Small intestine (tissue), 7 donors: ENCODE data around the gene HADHA. TPM values are rescaled to one million over a fixed set of nuclear protein-coding genes. Genes with fewer than 3 reads are reported as not detected.
"Not testable (repeated sequence)": the region's sequence is repeated elsewhere in the genome, so short reads cannot be mapped to it uniquely, and the experiment has no call there.

Source experiments
- DNase-seq, 2 donors: peaks; one replicate each; pipeline versions ENCODE4 v3.0.0 to v3.0.0-alpha.2; 2013
- FAIRE-seq: peaks from 2 replicates; lab custom pipeline; 2012; peaks lifted over from hg19 to GRCh38; lab: Jason Lieb, UNC
- H3K27ac ChIP-seq, 3 donors: one replicate each; pipeline ENCODE4 v1.5.1; 2013; ENCODE audit warnings: low read length in 2 of 3, mild to moderate bottlenecking in 2 of 3, control low read depth in 1 of 3, inconsistent platforms in 1 of 3, low read depth in 1 of 3, moderate library complexity in 1 of 3
- H3K27me3 ChIP-seq, 3 donors: one replicate each; pipeline ENCODE4 v1.6.1; 2013; ENCODE audit warnings: low read length in 3 of 3, inconsistent platforms in 1 of 3; ENCODE audit not compliant: control insufficient read depth in 3 of 3, insufficient read depth in 3 of 3
- H3K36me3 ChIP-seq, 3 donors: one replicate each; pipeline ENCODE4 v1.6.1; 2013; ENCODE audit warnings: low read length in 3 of 3, inconsistent platforms in 1 of 3, low read depth in 1 of 3, mild to moderate bottlenecking in 1 of 3, moderate library complexity in 1 of 3; ENCODE audit not compliant: control insufficient read depth in 3 of 3, insufficient read depth in 2 of 3
- H3K4me1 ChIP-seq, 3 donors: one replicate each; pipeline ENCODE4 v1.6.1; 2013; ENCODE audit warnings: low read length in 2 of 3, inconsistent platforms in 1 of 3, low read depth in 1 of 3, mild to moderate bottlenecking in 1 of 3, moderate library complexity in 1 of 3; ENCODE audit not compliant: control insufficient read depth in 3 of 3, insufficient read depth in 2 of 3
- H3K4me3 ChIP-seq, 3 donors: one replicate each; pipeline ENCODE4 v1.5.1; 2013; ENCODE audit warnings: low read length in 3 of 3, control low read depth in 1 of 3, inconsistent platforms in 1 of 3, low read depth in 1 of 3, mild to moderate bottlenecking in 1 of 3, moderate library complexity in 1 of 3
- H3K9me3 ChIP-seq, 2 donors: one replicate each; pipeline ENCODE4 v1.6.1; 2013; ENCODE audit warnings: low read depth in 1 of 2, low read length in 1 of 2; ENCODE audit not compliant: control insufficient read depth in 2 of 2, insufficient read depth in 1 of 2
- WGBS, 3 donors: extraction: QIAGEN DNeasy Blood & Tissue Kit; methylation state at CpG; one replicate each; pipeline ENCODE4 v1.1.7; 2013; 5-methylcytosine and 5-hydroxymethylcytosine counted together
- polyA plus RNA-seq, 4 donors: library from polyadenylated mRNA; stranded (reverse) in 3 of 4; unstranded in 1 of 4; fragments of 200-250 nt in 3 of 4; fragments of 120-200 nt in 1 of 4; gene quantifications; one replicate each; pipeline versions ENCODE4 v1.2.1 to v1.2.3, GENCODE V29; 2013
- donor health status: healthy with polysubstance abuse.
- donor health status: control.
- donor health status: control.
- donor health status: Bipolar disorder and iron deficiency.
- donor health status: healthy.

HADHA gene
- polyA plus RNA-seq, 4 donors, result 145 to 217 (median 189) TPM

DNA sequence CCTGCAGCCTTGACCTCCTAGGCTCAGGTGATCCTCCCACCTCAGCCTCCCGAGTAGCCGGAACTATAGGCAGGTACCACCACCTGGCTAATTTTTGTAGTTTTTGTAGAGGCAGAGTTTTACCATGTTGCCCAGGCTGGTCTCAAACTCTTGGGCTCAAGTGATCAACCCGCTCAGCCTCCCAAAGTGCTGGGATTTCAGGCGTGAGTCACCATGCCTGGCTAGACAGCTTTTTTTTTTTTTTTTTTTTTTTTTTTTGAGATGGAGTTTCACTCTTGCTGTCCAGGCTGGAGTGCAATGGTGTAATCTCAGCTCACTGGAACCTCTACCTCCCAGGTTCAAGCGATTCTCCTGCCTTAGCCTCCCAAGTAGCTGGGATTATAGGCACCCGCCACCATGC, 77.9 kb downstream of the HADHA start:
- not testable (repeated sequence) for H3K27ac ChIP-seq, H3K36me3 ChIP-seq, H3K4me3 ChIP-seq, H3K4me1 ChIP-seq, DNase-seq, FAIRE-seq, H3K9me3 ChIP-seq, H3K27me3 ChIP-seq
- WGBS, 3 donors, result 95 to 96% (median 95%) methylated on average over 6 of the region's 6 CpGs

- 78 to 89% (median 86%) methylated on average over 4 of the region's 4 CpGs for WGBS, 3 donors
- FAIRE-seq, result no peak
- H3K9me3 ChIP-seq, result no peaks in the 10 kb centered on the region
Observed at GRCh38 chr2:26165403-26165802, 79.0 kb downstream of the HADHA start.

DNA sequence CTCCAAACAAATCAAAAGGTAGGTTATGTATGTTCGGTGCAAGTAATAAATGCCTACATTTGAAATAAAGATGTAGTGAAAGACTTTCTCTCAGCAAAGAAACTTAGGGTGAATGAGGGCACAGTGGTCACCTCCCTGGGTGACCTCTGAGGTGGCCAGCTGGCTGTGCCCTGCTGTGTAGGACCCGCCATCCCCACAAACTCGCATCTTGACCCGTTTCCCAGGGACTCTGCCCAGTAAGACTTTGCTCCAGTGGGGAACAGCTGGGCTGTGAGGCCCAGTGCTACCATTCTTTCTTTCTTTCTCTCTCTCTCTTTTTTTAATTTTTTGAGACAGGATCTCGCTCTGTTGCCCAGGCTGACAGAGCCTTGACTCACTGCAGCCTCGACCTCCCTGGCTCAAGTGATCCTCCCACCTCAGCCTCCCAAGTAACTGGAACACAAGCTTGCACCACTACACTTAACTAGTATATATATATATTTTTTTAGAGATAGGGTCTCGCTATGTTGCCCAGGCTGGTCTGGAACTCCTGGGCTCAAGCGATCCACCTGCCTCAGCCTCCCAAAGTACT, 79.7 kb downstream of the HADHA start:
- no peaks in the 10 kb centered on the region for H3K27me3 ChIP-seq
- DNase-seq (no peak), FAIRE-seq (no peak)
- no peaks in the 10 kb centered on the region for H3K9me3 ChIP-seq
- H3K4me1 ChIP-seq, result peaks cover 0 to 8% (median 0%) of the 10 kb centered on the region in 3 donors
- H3K27ac ChIP-seq, result no peak overlapping the region
- no peaks in the 10 kb centered on the region for H3K36me3 ChIP-seq
- H3K4me3 ChIP-seq, result no peak overlapping the region
- 67 to 80% (median 79%) methylated on average over 8 of the region's 8 CpGs for WGBS, 3 donors

More at GRCh38 chr2:26165403-26165802, 79.0 kb downstream of the HADHA start:
- Histone ChIP-seq H3K4me1 (peaks cover 0 to 8% (median 0%) of the 10 kb centered on the region in 3 donors), H3K27me3 (no peaks in the 10 kb centered on the region), H3K36me3 (no peaks in the 10 kb centered on the region), H3K27ac (no peak overlapping the region), H3K4me3 (no peak overlapping the region)
- DNase-seq, result no peak

DNA sequence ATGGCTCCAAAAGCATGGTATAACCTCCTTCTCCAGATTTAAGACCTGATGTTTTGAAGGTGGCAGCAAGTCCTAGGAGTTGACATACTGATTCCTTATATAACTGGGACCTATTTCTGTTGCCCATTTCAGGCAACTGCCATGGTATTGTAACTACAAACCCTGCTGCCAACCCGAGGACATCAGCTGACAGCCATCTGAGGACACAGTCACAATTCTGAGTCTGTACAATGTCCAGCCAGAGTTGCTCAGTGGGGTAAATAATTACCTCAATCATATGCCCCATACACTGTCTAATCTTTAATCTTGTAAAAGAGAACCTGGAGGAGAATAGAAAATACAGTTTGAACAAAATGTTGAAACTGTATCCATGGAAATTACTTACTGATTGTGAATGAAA, 80.2 kb downstream of the HADHA start:
- Histone ChIP-seq H3K27ac (no peak overlapping the region), H3K4me3 (no peak overlapping the region), H3K4me1 (peaks cover 0 to 8% (median 0%) of the 10 kb centered on the region in 3 donors), H3K27me3 (no peaks in the 10 kb centered on the region), H3K9me3 (no peaks in the 10 kb centered on the region), H3K36me3 (no peaks in the 10 kb centered on the region)
- FAIRE-seq (no peak), DNase-seq (peak in 1 of 2 donors; percentile 72)
- 17 to 44% (median 31%) methylated on average over 1 of the region's 1 CpG for WGBS, 3 donors

DNA sequence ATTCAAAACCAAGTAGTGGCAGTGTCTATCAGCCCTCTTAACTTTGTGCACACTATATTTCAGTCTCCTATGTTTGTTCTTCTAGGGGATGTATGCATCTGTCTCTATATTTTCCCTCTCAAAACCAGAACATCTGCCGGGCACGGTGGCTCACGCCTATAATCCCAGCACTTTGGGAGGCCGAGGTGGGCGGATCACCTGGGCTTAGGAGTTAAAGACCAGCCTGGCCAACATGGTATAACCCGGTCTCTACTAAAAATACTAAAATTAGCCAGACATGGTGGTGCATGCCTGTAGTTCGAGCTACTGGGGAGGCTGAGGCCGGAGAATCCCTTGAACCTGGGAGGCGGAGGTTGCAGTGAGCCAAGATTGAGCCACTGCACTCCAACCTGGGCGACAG, 81.5 kb downstream of the HADHA start:
- no peaks in the 10 kb centered on the region for H3K9me3 ChIP-seq
- 91 to 94% (median 93%) methylated on average over 10 of the region's 10 CpGs for WGBS, 3 donors
- H3K27ac ChIP-seq, result no peak overlapping the region
- FAIRE-seq (no peak), DNase-seq (no peak)
- no peaks in the 10 kb centered on the region for H3K27me3 ChIP-seq
- H3K4me3 ChIP-seq, result no peak overlapping the region
- no peaks in the 10 kb centered on the region for H3K36me3 ChIP-seq
- peaks cover 0 to 8% (median 0%) of the 10 kb centered on the region in 3 donors for H3K4me1 ChIP-seq

DNA sequence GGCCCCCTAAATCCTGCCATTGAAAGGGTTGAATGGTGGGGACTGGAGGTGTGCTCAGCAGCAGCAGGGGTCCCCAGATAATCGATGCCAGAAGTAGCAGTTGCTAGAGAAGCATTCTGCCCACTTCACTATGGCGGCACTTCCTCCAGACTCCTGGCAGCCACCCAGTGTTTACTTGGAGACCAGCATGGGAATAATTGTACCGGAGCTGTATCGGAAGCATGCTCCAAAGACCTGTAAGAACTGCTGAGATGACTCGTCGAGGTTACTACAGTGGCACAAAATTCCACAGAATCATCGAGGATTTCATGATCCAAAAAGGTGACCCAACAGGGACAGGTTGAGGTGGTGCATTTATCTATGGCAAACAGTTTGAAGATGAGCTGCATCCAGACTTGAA, 82.5 kb downstream of the HADHA start:
- Histone ChIP-seq H3K4me1 (peaks cover 0 to 8% (median 0%) of the 10 kb centered on the region in 3 donors), H3K9me3 (no peaks in the 10 kb centered on the region), H3K27me3 (no peaks in the 10 kb centered on the region), H3K27ac (no peak overlapping the region), H3K36me3 (no peaks in the 10 kb centered on the region), H3K4me3 (no peak overlapping the region)
- WGBS, 3 donors, result 90 to 94% (median 93%) methylated on average over 7 of the region's 7 CpGs
- FAIRE-seq, result no peak
- DNase-seq, result no peak

- Histone ChIP-seq H3K27me3 (no peaks in the 10 kb centered on the region), H3K27ac (no peak overlapping the region), H3K9me3 (no peaks in the 10 kb centered on the region), H3K36me3 (no peaks in the 10 kb centered on the region), H3K4me3 (no peak overlapping the region), H3K4me1 (no peaks in the 10 kb centered on the region)
- 95 to 97% (median 96%) methylated on average over 5 of the region's 5 CpGs for WGBS, 3 donors
- no peak for FAIRE-seq
- DNase-seq, result no peak
Observed at GRCh38 chr2:26157580-26157979, 86.9 kb downstream of the HADHA start.

GRCh38 chr2:26150243-26150642, 94.2 kb downstream of the HADHA start:
- no peak overlapping the region for H3K4me3 ChIP-seq
- H3K4me1 ChIP-seq, result no peaks in the 10 kb centered on the region
- 81 to 82% (median 81%) methylated on average over 12 of the region's 12 CpGs for WGBS, 3 donors
- no peak for DNase-seq
- no peaks in the 10 kb centered on the region for H3K9me3 ChIP-seq
- FAIRE-seq, result no peak
- H3K36me3 ChIP-seq, result no peaks in the 10 kb centered on the region
- H3K27ac ChIP-seq, result no peak overlapping the region
- H3K27me3 ChIP-seq, result peaks cover 0 to 2% (median 0%) of the 10 kb centered on the region in 3 donors

- FAIRE-seq (no peak), DNase-seq (no peak)
- no peak overlapping the region for H3K27ac ChIP-seq
- H3K4me3 ChIP-seq, result no peak overlapping the region
- 29 to 43% (median 42%) methylated on average over 2 of the region's 2 CpGs for WGBS, 3 donors
- H3K9me3 ChIP-seq, result no peaks in the 10 kb centered on the region
- no peaks in the 10 kb centered on the region for H3K4me1 ChIP-seq
- H3K27me3 ChIP-seq, result peaks cover 0 to 2% (median 0%) of the 10 kb centered on the region in 3 donors
- H3K36me3 ChIP-seq, result no peaks in the 10 kb centered on the region
Observed at GRCh38 chr2:26148501-26148900, 95.9 kb downstream of the HADHA start.
